Sciatic nerve (tissue), 2 donors: ENCODE results near the gene UACA. TPM values are rescaled to one million over a fixed set of nuclear protein-coding genes. Genes with fewer than 3 reads are reported as not detected.

Experiments used
- ATAC-seq: fragments of 200-7000 bp; cut with Tn5 transposase; one replicate; pipeline ENCODE4 v1.9.1; 2020; ENCODE audit warnings: mild to moderate bottlenecking, moderate library complexity
- DNase-seq: peaks from one replicate; pipeline ENCODE4 v3.0.0-alpha.2; 2020; ENCODE audit warnings: low spot score
- intact Hi-C: fragments of 100-400 bp; cut with DNase I; formaldehyde crosslinking; loops from one replicate; pipeline ENCODE4 v1.14.2; 2022
- total RNA-seq: library from RNA; stranded (reverse); fragmentation: NEBNext Ultra II Directional; extraction: Animal tissue kit (Norgen Biotek cat#: 25700); gene quantifications from one replicate; pipeline ENCODE4 v1.2.1, GENCODE V29; 2021
- donor health status: DM: no; HTN: no; CAD: no.
- donor health status: DM: no; HTN: no; CAD: no.

Gene UACA
- total RNA-seq, 1 donor from 2014 or later: 251 TPM

DNA sequence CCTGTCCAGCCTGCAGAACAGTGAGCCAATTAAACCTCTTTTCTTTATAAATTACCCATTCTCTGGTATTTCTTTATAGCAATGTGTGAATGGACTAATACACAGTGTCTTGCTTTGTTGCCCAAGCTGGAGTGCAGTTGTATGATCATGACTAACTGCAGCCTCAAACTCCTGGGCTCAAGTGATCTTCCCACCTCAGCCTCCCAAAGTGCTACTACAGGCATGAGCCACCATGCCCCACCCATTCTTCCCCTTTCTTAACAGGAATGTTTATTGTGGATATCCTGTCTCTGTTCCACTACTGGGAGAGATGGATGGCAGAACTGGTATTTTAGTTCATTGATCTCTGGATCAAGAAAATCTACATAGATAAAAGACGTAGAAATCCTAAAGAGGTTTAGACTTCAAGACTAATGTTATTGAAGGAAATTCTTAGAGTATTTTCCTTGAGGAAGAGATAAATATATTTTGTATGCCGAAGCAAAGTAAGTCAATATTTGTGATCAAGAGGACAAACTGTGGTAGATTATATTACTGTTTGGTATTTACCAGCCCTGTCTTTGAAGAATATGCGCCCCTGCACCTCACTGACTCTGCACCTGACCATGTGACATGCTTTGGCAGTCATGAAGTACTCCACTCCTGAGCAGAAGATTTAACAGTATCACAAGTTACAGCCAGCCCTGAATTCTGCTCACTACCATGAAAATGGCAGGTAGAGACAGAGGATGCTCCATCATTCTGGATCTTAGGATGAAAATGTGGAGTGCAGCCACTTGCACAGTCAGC, 42.9 kb downstream of the UACA start:
- ATAC-seq: no peak

DNA sequence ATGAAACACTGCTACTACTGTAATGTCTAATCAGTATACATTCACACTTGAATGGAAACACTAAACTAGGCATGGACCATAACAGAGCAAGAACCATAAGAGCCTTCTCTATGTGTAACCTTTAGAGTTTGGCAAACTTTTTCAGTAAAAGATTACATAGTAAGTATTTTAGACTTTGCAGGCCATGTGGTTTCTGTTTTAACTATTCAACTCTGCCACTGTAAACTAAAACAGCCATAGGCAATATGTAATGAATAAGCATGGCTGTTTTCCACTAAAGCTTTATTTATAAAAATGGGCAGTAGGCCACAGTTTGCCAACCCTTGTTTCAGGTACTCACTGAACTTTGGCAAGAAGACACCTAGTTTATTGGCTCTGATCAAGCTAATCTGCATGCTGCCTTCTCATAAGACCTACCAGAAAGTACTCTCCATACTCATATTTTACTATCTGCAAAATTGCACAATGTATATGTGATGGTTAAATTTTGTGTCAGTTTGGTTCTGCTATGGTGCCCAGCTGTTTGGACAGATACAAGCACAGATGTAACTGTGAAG, 46.0 kb downstream of the UACA start:
- DNase-seq: no peak
- intact Hi-C loops: no loop called here
- no peak for ATAC-seq

More for the DNA sequence above, 42.9 kb downstream of the UACA start:
- intact Hi-C loops: no loop called here
- DNase-seq: no peak

DNA sequence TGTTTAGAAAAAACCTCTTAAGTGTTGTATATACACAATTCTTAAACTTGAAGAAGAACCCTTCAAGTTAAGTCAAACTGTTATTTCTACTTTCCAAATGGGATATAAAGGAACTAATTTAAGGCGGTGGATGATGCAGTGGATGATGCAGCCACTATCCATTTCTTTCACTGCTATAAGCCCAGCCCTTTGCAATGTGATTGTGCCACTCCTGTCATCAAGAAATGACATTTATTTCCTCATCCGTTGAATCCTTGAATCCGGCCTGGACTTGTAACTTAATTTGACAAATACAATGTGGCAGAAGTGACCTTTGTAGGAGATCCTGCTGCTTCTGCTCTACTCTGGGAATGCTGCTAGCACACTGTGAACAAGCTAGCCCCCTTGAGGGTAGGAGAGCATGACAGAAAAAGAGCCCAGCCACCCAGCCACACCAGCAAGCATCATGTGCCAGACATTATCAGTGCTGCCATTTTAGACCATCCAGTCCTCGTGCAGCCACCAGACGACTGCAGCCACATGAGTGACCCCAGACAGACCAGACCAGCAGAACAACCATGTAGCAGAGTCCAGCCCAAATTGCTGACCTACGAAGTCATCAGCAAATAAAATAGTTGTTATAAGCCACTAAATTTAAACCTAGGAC, 47.4 kb downstream of the UACA start:
- no peak for ATAC-seq
- intact Hi-C loops: no loop called here
- no peak for DNase-seq

DNA sequence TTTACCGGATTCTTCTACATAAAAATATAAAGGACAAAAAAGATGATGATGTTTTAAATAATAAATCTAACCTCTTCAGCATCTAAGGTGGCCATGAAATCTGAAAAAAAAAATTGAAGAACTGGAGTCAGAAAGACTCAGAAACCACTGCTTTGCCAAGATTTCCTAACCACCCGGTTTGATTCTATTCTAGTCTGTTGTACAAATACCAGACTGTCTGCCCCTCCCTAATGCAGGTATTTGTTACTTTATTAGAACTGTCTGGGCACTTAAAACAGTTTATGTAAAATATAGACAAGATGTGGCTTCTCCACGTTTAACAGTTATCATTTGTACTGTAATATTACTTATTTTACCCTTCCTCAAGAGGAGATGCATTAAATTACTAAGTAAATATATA, 48.8 kb downstream of the UACA start:
- ATAC-seq: peak; percentile 65
- DNase-seq: no peak
- intact Hi-C loops: no loop called here

DNA sequence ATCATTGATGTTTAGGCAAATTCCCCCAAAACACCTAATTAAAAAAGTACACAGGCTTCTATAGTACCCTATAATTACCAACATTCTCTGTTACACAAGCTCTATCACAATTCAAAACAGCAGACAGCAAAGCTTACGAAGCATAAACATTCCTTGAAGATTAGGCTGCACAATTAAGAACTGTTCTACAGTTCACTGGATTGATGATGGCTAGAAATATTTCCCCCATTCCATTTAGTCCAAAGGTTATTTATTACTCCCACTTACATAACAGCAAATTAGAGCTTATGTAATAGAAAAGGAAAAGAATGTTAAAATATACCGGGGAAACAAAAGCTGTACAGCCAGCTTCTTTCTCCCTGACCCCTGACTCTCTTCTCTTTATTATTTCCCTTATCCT, 49.3 kb downstream of the UACA start:
- DNase-seq: no peak
- intact Hi-C loops: no loop called here
- peak; percentile 60 for ATAC-seq

DNA sequence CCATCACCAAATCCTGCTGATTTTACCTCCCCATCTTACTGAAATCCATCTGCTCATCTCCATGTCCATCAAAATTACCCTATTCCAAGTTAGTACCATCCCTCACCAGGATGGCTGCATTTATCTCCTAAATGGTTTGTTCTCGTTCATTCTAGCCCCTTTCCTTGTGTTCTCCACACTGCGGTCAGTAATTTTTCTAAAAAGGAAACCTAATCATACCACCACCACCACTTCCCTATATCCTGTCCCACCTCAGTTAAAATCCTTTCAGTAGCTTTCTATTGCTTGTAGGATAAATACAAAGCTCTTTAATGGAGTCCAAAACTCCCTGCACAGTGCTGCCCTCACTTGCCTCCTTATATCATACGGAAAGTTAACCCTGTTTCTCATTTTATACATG, 51.1 kb downstream of the UACA start:
- ATAC-seq (no peak), DNase-seq (no peak)
- intact Hi-C loops: no loop called here

DNA sequence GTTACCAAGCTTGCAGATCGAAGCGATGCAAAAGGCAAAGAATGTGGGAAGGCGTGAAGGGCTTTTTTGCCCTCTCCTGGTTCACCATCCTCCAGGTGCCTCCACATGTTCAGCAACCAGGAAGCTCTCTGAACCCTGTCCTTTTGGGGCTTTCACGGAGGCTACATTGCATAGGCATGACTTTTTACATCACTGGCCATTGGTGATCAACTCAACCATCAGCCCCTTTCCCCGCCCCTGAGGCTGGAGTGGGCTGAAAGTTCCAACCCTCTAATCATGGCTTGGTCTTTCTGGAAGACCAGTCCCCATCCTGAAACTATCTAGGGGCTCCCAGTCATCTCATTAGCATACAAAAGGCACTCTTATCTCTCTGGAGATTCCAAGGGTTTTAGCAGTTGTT, 52.6 kb downstream of the UACA start:
- DNase-seq (no peak), ATAC-seq (no peak)
- intact Hi-C loops: no loop called here

DNA sequence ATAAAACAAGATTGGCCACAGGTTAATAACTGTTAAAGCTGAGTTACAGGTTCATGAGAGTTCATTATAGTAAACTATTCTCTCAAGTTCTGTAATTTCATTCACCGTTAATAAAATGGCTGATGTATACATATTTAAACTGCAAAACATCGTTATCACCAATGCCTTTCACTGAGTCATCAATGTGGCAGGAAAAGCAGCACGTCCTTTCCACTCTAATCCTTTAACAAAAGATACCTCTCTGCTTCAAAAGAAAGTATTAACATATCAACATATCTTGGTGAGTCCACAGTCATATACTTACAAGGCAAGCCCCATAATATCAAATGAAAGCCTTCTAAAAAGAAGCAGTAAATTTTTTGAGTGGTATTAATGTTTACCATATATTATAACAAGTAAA, 54.5 kb downstream of the UACA start:
- DNase-seq: no peak
- ATAC-seq: no peak
- intact Hi-C loops: no loop called here

DNA sequence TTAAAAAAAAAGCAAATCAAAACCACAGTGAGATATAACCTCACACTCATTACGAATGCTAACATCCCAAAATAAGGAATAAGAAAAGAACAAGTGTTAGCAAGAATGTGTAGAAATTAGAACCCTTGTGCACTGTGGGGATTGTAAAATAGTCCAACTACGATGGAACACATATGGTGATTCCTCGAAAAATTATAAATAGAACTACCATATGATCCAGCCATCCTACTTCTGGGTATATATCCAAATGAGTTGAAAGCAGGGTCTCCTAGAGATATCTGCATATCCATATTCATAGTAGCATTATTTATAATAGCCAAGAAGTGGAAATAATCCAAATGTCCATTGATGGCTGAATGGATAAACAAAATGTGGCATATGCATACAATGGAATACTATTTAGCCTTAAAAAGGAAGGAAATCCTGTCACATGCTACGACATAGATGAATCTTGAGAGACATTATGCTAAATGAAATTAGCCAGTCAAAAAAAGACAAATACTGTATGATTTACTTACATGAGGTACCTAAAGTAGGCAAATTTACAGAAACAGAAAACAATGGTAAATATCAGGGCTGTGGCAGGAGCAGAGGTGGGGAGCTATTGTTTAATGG, 55.6 kb downstream of the UACA start:
- ATAC-seq: no peak
- intact Hi-C loops: no loop called here
- DNase-seq: no peak

DNA sequence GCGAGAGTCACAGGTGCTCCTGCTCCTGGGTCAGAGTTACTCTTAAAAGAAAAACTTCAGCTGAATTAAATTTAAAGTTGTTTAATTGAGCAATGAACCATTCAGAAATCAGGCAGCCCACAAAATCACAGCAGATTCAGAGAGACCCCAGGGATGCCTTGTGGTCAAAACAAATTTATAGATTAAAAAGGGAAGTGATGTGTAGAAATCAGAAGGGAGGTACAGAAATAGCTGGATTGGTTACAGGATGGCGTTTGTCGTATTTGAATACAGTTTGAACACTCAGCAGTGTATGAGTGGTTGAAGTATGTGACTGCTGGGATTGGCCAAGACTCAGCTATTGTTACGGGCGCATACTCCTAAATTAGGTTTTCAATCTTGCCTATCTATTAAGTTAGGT, 58.6 kb downstream of the UACA start:
- intact Hi-C loops: no loop called here
- ATAC-seq: no peak
- no peak for DNase-seq

DNA sequence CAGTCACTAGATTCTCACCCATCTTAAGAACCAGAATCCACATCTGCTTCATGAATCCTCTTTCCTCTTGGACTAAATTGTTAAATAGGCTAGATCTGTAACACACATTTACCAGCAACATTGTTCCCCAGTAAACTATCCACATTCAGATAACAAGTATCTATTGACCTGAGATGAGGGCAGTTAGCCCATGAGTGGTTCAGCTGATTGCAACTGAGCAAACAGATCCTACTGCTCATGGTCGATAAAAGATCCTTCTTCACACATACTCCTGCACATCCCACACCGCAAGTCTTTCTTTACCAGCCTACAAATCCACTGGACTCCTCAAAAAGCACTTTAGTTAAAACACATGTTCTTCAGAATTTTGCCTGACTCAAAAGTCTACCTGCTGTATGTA, 59.2 kb downstream of the UACA start:
- intact Hi-C loops: no loop called here
- DNase-seq (no peak), ATAC-seq (no peak)

DNA sequence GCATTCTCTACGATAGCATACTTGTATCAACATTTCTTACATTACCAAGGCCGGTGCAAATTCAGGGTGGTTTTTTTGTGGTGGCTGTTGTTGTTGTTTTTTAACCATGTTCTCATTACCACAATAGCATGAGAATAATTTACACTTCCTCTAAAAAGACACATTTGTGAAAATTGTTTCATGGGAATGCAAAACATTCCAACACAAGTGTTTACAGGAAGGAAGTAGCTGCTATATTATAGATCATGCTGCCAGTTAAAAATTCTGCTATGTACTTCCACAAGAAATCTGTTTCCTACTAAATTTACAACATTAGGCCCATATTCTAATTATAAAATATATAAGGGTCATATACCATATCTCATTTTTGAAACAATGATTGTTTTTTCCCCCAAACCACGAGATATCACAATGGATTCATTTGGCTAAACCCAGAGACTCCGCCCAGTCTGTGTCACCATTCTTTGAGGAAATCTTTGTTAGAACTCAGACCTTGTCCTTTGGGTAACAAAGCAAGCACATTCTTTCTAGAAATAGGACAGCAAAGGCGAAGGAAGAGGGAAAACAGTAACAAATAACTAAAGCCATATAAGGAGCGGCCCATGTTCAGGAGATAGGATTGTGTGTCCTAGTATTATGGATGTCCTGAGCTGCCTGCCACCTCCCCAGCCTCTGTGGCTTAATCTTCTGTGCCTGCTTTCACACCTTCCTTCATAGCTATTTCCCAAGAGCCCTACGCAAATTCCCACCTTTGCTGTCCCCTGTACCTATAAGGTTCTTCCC, 60.1 kb downstream of the UACA start:
- DNase-seq: no peak
- intact Hi-C loops: no loop called here
- ATAC-seq: peak; percentile 40

DNA sequence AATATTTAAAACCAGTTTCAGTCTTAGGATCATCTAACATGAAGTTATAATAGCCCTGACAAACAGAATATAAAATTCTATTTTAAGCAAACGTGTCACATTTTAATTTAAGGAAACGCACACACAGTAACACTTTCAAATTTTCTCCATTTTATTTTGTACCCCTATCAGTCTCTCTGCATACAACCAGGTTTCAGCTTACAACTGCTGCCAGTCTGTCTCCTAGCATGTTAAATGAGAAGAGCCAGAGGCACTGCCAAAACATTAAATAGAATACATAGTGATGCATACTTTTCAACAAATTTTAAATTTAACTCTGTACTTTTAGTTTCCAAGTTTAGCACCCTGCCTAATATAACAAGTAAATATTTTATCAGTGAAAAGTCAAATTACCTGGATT, 60.8 kb downstream of the UACA start:
- ATAC-seq (no peak), DNase-seq (no peak)
- intact Hi-C loops: no loop called here

DNA sequence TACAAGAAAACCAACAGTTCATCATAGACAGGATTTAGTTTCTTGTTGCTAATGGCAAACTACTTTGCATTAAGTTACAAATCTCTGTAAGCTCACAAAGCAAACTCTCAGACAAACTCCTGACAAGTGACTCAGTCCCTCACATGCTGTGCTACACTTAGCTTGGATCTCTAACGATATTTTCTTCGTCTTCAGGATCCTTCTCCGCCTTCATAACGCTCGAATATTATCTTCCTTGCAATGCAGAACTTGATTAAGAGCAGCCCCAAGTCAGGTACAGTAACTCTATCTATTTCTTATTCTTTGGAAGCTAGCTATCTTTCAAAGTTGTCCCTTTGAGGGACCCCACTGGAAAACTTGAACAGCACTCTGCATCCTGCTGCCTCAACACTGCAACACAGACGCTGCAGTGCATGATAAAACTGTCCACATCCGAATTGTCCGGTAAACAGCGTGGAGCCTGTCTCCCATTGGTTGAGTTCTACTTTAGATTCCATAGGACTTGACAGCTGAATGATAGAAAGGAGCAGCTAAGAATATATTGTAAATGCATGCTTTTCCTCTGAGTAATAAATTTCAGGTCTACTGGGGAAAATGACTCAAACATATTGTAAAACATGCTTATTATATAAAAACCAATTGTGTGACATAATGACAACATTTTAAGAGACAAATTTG, 61.3 kb downstream of the UACA start:
- intact Hi-C loops: no loop called here
- ATAC-seq (peak; percentile 89), DNase-seq (no peak)

DNA sequence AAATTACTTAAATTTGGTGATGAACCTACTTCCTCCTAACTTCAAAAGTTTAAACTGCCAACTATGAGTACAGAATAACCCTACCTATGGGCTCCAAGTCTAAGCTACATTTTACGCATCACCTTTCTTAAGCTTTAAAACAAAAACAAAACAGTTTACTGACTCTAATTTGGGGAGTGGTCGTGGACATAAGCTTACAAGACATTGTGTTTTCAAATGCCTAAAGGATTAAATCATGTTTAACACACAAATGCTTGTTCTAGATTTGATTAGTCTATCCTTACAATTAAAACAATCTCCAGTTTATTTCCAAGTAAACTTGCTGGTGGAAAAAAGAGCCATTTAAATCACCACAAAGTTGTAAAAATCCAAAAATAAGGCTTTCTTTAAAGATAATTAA, 62.2 kb downstream of the UACA start:
- DNase-seq: no peak
- ATAC-seq: no peak
- intact Hi-C loops: no loop called here

DNA sequence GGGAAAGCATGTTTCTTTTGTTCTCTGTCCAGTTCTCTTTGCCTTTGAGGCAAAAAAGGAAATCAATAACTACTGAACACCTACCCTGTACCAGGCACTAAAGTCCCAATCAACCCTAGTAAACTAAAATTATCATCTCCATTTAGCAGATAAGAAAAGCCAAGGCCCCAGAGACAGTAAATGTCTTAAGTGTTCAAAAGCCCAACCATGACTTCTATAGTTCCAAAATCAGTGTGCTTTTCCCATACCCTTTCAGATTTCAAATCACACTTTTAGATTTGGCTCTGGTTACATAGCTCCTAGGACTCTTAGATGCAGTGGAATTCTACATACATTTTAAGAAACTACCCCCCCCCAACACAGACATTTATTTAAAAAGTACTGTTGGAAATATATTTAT, 63.5 kb downstream of the UACA start:
- intact Hi-C loops: no loop called here
- ATAC-seq: no peak
- DNase-seq: no peak

DNA sequence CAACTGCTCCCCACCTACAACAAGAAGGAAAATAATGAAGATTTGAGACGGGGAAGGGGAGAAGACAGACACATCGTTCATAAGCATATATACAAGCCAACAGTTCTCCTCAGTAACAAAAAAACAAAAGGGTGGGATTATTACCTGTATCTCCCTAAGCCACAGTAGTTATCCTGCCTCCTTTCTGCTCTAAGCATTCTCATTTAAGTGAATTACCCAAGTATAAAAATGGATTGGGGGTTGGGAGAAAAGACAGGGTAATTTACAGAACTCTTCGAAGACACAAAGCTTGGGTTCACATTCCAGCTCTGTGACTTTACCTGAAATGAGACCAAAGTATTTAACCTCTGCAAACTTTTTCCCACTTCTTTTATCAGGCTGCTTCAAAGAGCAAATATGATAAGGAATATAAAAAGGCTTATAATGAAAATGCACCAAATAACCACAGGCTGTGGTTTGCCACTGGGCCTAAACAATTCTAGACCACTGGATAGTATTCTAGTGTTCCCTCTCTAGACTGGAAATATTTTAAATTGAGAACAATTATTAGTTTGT, 64.4 kb downstream of the UACA start:
- ATAC-seq (no peak), DNase-seq (no peak)
- intact Hi-C loops: no loop called here

DNA sequence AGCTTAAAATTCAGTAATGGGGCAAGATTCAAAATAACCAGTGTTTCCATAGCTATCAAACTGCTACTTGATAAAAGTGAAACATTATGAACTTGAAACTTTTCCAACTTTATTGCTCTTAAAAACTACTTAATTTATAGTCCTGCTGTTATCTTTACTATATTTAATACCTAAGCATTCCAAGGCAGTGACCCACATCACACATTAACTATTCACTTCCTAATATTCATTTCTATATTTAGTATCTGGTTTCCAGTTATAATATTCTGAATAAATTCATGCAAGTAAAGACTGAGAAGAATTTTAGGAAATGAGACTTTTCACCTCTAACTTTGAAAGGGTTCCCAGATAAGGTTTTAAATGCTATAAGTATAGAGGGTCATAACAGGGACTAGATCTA, 64.9 kb downstream of the UACA start:
- DNase-seq (no peak), ATAC-seq (no peak)
- intact Hi-C loops: no loop called here
